ENCODE measurements around the gene GLTPD2. TPM values are rescaled to one million over a fixed set of nuclear protein-coding genes. Genes with fewer than 3 reads are reported as not detected.

Gene GLTPD2
- total RNA-seq, 1 experiment from 2014 or later = not detected

DNA sequence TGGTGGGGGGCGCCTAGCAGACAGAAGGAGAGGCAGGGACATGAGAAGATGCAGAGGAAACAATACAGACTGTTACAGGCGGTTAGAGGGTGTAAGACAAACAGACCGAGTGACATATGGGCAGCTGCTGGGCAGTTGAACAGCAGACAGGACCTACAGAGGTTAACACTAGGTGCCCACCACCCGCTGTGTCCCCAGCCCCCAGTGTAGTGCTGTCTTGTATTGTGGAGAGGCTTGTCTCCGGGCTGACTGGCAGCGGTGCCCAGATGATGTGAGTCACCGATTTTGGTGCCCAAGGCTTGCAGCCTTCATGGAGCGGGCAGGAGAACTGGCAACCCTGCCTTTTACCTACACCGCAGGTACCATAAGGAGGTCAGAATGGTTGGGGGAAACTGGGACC, 46.6 kb upstream of the GLTPD2 start:
- H3K4me2 ChIP-seq (ENCODE audit: low read length) = no peak overlapping the region
- H3K4me1 ChIP-seq (ENCODE audit: control insufficient read depth in 1 of 2, insufficient read depth in 2 of 2, low read length in 2 of 2) = peaks cover 11 to 20% of the 10 kb centered on the region in 2 experiments
- H3K27me3 ChIP-seq (ENCODE audit: insufficient read depth, low read length) = no peaks in the 10 kb centered on the region
- no peaks in the 10 kb centered on the region for H3K9me2 ChIP-seq (ENCODE audit: insufficient read depth)
- ChIA-PET CTCF (no interaction called here), POLR2A (no interaction called here), RAD21 (ENCODE audit: low non-redundant PET in 1 of 2, low total read pairs in 2 of 2, uncharacterized antibody in 2 of 2, unreplicated experiment in 2 of 2) (no interaction called here)
- H3K9ac ChIP-seq (ENCODE audit: low read length) = no peak overlapping the region
- intact Hi-C loops (cut with micrococcal nuclease) = no loop called here
- no peak for DNase-seq (ENCODE audit: low read depth, low spot score)
- no peak overlapping the region for H2AFZ ChIP-seq (ENCODE audit: low read depth, low read length, poor library complexity, severe bottlenecking)
- H3K9me3 ChIP-seq (ENCODE audit: control insufficient read depth in 1 of 2, insufficient read depth in 1 of 2, low read depth in 1 of 2, low read length in 2 of 2) = no peaks in the 10 kb centered on the region
- H4K20me1 ChIP-seq (ENCODE audit: insufficient read depth) = no peaks in the 10 kb centered on the region
- H3K36me3 ChIP-seq (ENCODE audit: control insufficient read depth in 1 of 2, insufficient read depth in 2 of 2, low read length in 2 of 2) = no peaks in the 10 kb centered on the region
- no peak overlapping the region for H3K4me3 ChIP-seq (replicated peaks in 1 of 2; ENCODE audit: low read depth in 1 of 2, low read length in 2 of 2)
- no peak for ATAC-seq
- TF ChIP-seq YY1 (IDR thresholded peaks at IDR 0.05; ENCODE audit: extremely low read depth, insufficient replicate concordance, low read depth, low read length) = no peak
- no peak overlapping the region for H3K27ac ChIP-seq (ENCODE audit: low read depth, low read length)
- BruUV-seq (replicated peaks) = no TSS peak
- no peaks in the 10 kb centered on the region; the same call in 1 of the 2 replicates for H3K79me2 ChIP-seq (ENCODE audit: insufficient read depth, low read length)

DNA sequence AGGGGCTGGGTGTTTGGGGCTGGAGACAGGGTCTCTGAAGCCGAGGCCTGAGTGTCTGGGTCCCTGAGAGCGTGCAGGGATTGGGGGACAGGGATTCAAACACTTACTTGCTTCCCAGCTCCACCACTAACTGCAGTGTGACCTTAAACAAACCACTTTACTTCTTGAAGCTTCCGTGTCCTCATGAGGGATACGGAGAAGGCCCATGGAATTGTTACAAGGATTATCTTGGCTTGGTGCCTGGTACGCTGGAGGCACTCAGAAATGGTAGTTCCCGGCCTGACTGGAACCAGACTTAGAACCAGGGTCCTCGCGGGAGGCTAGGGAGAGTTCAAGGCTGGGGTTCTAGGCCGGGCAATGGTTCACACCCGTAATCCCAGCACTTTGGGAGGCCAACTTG, 46.1 kb upstream of the GLTPD2 start:
- no TSS peak for BruUV-seq (replicated peaks)
- intact Hi-C loops (cut with micrococcal nuclease) = no loop called here
- Histone ChIP-seq H3K9me3 (ENCODE audit: control insufficient read depth in 1 of 2, insufficient read depth in 1 of 2, low read depth in 1 of 2, low read length in 2 of 2) (no peaks in the 10 kb centered on the region), H3K4me3 (replicated peaks in 1 of 2; ENCODE audit: low read depth in 1 of 2, low read length in 2 of 2) (no peak overlapping the region), H3K9ac (ENCODE audit: low read length) (no peak overlapping the region), H3K27me3 (ENCODE audit: insufficient read depth, low read length) (no peaks in the 10 kb centered on the region), H3K36me3 (ENCODE audit: control insufficient read depth in 1 of 2, insufficient read depth in 2 of 2, low read length in 2 of 2) (no peaks in the 10 kb centered on the region), H3K79me2 (ENCODE audit: insufficient read depth, low read length) (no peaks in the 10 kb centered on the region; the same call in 1 of the 2 replicates), H4K20me1 (ENCODE audit: insufficient read depth) (no peaks in the 10 kb centered on the region), H3K4me2 (ENCODE audit: low read length) (no peak overlapping the region), H3K4me1 (ENCODE audit: control insufficient read depth in 1 of 2, insufficient read depth in 2 of 2, low read length in 2 of 2) (peaks cover 11 to 20% of the 10 kb centered on the region in 2 experiments), H3K27ac (ENCODE audit: low read depth, low read length) (no peak overlapping the region), H2AFZ (ENCODE audit: low read depth, low read length, poor library complexity, severe bottlenecking) (no peak overlapping the region), H3K9me2 (ENCODE audit: insufficient read depth) (no peaks in the 10 kb centered on the region)
- ChIA-PET CTCF (no interaction called here), POLR2A (no interaction called here), RAD21 (ENCODE audit: low non-redundant PET in 1 of 2, low total read pairs in 2 of 2, uncharacterized antibody in 2 of 2, unreplicated experiment in 2 of 2) (no interaction called here)
- DNase-seq (ENCODE audit: low read depth, low spot score) (no peak), ATAC-seq (no peak)
- TF ChIP-seq FOSL1 (IDR thresholded peaks at IDR 0.05; ENCODE audit: low read depth) (no peak), RAD21 (IDR thresholded peaks at IDR 0.05; ENCODE audit: low read depth) (no peak), EZH2phosphoT487 (IDR thresholded peaks at IDR 0.05; ENCODE audit: borderline replicate concordance) (no peak), POLR2AphosphoS5 (IDR thresholded peaks at IDR 0.05; ENCODE audit: low read depth, low read length) (no peak), SRF (IDR thresholded peaks at IDR 0.05; ENCODE audit: low read depth) (no peak), EZH2 (IDR thresholded peaks at IDR 0.05) (no peak), SIN3A (IDR thresholded peaks at IDR 0.05; ENCODE audit: low read depth) (no peak)
- TF ChIP-seq, protein P1, sequence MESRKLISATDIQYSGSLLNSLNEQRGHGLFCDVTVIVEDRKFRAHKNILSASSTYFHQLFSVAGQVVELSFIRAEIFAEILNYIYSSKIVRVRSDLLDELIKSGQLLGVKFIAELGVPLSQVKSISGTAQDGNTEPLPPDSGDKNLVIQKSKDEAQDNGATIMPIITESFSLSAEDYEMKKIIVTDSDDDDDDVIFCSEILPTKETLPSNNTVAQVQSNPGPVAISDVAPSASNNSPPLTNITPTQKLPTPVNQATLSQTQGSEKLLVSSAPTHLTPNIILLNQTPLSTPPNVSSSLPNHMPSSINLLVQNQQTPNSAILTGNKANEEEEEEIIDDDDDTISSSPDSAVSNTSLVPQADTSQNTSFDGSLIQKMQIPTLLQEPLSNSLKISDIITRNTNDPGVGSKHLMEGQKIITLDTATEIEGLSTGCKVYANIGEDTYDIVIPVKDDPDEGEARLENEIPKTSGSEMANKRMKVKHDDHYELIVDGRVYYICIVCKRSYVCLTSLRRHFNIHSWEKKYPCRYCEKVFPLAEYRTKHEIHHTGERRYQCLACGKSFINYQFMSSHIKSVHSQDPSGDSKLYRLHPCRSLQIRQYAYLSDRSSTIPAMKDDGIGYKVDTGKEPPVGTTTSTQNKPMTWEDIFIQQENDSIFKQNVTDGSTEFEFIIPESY (IDR thresholded peaks at IDR 0.05; ENCODE audit: extremely low read depth, insufficient replicate concordance, low read length) = no peak

All from HCT116 (cell line).